CD4-positive, alpha-beta T cell treated with Interleukin-4 for 4 hours (primary cell): ENCODE results near the gene PLEKHJ1.

Experiments used
- DNase-seq: peaks from one replicate; pipeline ENCODE4 v3.0.0-alpha.2; 2020

PLEKHJ1 gene

GRCh38 chr19:2269244-2270156 lies 33.4 kb upstream of the PLEKHJ1 start:
- peak; percentile 98 for DNase-seq

DNA sequence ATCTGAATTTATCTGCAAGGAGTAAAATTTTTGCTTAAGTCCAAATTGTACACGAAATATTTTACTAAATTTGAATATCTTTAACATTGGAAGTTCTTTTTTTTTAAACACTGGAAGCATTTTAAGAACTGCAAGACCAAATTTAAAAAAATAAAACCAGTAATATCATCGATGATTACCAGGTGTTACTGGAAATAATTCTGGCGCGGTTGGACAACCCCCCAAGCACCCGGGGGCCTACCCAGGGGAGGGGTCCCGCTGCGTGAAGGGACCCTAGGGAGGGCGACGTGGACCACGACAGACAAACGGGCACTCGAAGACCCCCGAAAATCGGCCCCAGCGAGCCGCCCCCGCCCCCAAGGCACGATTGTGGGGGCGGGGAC lies 32.7 kb upstream of the PLEKHJ1 start:
- no peak for DNase-seq

DNA sequence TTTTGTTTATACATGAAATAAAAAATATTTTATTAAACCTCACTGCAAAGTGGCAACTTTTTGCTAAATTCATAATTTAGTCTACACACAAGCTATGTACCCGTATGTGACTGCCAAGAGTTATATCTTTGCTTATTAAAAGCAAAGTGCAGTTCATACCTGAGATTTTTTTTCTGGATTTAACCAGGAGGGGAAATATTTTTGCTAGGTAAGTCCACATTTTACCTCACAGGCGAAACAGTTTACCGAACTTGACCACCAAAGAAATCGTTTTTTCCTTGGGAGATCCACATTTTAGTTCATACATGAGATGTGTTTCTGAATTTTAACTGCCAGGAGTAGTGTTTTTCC lies 32.3 kb upstream of the PLEKHJ1 start:
- DNase-seq, result no peak

DNA sequence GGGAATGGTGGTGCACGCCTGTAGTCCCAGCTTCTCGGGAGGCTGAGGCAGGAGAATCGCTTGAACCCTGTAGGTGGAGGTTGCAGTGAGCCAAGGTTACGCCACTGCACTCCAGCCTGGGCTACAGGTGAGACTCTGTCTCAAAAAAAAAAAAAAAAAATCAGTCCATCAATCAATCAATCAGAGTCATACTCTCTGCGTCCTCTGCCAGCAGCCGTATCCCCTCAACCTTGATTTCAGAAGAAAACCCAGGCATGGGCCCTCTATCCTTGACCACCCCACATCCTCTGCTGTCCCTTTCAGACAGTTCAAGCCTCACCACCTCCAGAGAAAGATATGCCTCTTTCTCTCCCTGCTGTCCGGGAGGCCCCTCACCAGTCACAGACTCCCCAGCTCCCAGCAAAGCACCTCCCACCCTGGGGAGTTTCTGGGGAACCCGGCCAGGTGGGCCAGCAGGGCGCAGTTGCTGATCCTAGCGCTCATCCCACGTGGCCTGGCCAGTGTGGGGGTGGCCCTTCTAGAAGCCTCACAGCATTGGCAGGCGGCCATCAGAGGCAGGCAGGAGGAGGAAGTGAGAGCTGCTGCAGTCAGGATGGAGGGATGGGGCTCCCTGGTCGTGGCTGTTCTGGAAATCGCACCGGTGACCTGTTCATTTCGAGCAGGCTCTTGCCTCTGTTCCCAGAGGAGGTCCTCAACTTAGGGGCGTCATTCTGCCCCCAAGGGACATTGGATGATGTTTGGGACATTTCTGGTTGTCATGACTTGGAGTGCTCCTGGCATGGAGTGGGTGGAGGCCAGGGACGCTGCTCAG lies 30.3 kb upstream of the PLEKHJ1 start:
- DNase-seq, result no peak

GRCh38 chr19:2261438-2262172 lies 25.5 kb upstream of the PLEKHJ1 start:
- peak; percentile 56 for DNase-seq

GRCh38 chr19:2260341-2260805 lies 24.2 kb upstream of the PLEKHJ1 start:
- DNase-seq, result peak; percentile 57

DNA sequence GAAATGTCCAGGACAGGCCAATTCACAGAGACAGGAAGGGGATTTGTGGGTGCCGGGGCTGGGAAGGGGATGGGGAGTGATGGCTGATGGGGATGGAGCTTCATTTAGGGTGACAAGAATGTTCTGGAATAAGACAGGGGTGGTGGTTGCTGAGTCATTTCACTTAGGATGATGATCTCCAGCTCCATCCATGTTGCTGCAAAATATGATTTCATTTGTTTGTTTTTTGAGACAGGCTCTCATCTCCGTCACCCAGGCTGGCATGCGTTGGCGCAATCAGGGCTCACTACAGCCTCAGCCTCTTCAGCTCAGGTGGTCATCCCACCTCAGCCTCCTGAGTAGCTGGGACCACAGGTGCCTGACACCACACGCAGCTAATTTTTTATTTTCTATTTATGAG lies 23.2 kb upstream of the PLEKHJ1 start:
- no peak for DNase-seq

DNA sequence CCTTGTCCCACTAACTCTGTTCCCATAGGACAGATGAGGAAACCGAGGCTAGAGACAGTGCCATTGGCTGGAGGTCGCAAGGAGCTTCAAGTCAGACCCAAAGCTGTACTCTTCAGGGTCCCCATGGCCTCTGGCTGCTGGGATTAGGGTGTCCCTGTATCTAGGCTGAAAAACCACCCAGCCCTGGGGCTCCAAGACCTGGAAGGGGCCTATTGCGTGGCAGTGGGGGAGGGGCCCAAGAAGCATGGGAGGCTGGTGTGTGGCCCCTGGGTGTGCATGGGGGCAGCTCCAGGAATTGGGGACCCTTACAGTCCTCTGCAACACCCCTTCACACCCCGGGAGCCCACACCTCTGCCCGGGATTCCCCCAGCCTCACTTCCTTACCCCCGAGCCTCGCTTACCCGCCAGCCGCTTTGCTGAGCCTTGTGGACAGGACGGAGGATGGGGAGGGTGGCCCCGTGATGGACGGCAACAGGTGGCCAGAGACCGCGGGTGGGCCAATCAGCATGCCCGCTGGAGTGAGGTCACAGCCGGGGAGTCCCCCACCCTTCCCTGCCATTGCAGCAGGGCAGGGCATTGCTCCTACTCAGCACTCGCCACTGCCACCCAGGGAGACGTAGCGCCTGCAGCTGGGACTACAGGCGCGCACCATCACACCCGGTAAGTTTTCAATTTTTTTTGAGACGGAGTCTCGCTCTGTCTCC lies 20.0 kb upstream of the PLEKHJ1 start, which contains the start of gene JSRP1:
Gene JSRP1 (minus strand): TSS at position 436 of the 704 bp plus-strand sequence. CDS start 1,103 bp downstream, outside the sequence.
- no peak for DNase-seq

GRCh38 chr19:2255112-2255845 lies 19.1 kb upstream of the PLEKHJ1 start:
- DNase-seq, result no peak

DNA sequence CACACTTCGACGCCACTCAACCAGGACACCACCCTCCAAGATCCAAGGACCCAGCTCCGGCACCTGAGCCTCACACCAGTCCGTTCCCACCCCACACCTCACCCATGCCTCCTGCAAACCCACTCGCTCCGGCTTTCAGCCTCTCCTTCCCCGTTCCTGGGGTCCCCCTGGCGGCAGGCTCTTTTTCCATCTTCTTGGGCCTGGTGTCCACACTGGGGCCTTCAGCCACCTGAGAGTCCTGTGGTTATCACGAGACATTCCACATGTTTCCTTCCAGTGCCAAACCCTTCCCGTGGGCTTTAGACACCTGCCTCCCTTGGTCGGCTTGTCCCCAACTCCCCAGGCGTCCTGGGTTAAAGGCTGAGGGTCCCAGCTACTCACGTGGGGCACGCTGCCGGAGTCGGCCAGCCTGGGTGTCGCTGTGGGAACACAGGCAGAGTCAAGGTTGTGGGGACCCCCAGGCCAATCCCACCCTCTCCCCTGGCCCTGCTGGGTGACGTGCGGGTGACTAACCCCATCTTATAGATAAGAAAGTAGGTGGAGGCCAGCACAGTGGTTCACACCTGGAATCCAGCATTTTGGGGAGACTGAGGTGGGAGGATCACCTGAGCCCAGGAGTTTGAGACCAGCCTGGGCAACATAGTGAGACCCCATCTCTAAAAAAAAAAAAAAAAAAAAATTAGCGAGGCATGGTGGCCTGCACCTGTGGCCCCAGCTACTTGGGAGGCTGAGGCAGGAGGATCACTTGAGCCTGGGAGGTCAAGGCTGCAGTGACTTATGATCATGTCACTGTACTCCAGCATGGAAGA lies 18.1 kb upstream of the PLEKHJ1 start:
- DNase-seq, result no peak

DNA sequence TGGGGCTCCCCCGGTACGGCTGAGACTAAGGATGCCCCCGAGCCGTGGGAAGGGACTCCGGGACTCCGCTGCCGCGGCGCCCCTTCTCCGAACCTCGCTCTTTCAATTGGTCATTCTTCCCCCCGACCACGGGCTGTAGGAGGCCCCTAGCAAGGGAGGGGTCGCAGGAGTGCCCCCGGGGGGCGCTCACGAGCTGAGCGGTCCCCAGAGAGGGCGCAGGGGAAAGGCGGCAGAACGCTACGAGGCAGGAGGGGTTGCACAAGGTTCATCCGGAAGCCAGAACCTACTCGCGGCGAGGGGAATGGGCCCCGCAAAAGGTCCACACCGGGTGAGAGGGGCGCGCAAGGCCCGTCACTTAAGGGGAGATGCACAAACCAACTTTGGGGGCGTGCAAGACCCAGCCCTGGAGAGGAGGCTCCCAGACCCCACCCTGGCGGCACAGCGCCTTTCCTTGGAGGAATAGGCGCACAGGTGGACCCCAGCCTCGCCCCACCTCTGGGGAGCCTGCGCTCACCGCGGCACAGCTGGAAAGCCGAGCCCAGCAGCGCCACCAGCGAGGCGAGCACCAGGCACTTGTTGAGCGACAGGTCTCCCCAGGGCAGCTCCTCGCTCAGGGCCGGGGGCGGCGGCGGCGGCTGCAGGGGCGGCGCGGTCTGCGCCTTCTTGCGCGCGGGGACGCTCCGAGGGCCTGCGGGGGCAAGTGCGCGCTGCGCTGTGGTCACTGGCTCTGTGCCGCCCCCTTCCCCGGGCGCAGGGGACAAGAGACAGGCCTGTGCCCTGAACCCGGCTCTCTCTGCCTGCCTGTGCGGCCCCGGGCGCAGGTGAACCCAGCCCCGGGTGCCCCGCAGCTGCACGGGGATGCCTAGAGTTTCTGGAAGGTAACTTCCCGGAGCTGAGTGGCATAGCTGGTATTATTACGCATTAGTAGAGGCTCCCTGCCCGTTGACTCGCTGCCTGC lies 17.3 kb upstream of the PLEKHJ1 start:
- peak; percentile 40 for DNase-seq

- no peak for DNase-seq
Observed at GRCh38 chr19:2252797-2253105, 16.6 kb upstream of the PLEKHJ1 start.

GRCh38 chr19:2252055-2252796 lies 16.1 kb upstream of the PLEKHJ1 start:
- no peak for DNase-seq

DNA sequence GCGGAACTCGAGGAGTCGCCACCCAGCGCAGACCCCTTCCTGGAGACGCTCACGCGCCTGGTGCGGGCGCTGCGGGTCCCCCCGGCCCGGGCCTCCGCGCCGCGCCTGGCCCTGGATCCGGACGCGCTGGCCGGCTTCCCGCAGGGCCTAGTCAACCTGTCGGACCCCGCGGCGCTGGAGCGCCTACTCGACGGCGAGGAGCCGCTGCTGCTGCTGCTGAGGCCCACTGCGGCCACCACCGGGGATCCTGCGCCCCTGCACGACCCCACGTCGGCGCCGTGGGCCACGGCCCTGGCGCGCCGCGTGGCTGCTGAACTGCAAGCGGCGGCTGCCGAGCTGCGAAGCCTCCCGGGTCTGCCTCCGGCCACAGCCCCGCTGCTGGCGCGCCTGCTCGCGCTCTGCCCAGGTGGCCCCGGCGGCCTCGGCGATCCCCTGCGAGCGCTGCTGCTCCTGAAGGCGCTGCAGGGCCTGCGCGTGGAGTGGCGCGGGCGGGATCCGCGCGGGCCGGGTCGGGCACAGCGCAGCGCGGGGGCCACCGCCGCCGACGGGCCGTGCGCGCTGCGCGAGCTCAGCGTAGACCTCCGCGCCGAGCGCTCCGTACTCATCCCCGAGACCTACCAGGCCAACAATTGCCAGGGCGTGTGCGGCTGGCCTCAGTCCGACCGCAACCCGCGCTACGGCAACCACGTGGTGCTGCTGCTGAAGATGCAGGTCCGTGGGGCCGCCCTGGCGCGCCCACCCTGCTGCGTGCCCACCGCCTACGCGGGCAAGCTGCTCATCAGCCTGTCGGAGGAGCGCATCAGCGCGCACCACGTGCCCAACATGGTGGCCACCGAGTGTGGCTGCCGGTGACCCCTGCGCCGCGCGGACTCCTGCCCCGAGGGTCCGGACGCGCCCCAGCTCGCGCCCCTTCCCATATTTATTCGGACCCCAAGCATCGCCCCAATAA lies 15.3 kb upstream of the PLEKHJ1 start:
- DNase-seq, result no peak

DNA sequence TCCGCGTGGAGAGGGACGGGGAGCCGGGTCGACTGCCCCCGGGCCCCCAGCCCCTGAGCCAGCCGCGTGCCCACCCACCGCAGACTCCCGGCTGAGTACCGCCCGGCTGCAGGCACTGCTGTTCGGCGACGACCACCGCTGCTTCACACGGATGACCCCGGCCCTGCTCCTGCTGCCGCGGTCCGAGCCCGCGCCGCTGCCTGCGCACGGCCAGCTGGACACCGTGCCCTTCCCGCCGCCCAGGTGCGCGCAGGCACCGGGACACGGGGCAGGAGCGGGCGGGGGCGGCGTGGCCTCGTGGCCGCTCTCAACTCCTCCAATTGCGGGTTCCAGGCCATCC lies 14.6 kb upstream of the PLEKHJ1 start:
- DNase-seq, result no peak

- no peak for DNase-seq
Observed at GRCh38 chr19:2249880-2250765, 14.0 kb upstream of the PLEKHJ1 start.
